Measurements from ENCODE around the gene MAIP1. TPM values are rescaled to one million over a fixed set of nuclear protein-coding genes. Genes with fewer than 3 reads are reported as not detected.

The MAIP1 gene, protein sequence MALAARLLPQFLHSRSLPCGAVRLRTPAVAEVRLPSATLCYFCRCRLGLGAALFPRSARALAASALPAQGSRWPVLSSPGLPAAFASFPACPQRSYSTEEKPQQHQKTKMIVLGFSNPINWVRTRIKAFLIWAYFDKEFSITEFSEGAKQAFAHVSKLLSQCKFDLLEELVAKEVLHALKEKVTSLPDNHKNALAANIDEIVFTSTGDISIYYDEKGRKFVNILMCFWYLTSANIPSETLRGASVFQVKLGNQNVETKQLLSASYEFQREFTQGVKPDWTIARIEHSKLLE
- total RNA-seq (2012; rRNA removed): 16.8 and 18.3 TPM in 2 replicates
- 14.2 and 15.0 TPM in 2 replicates for polyA plus RNA-seq (2012; rRNA removed)
- polyA plus RNA-seq (2012; cell fraction: cytosol; rRNA removed): 2.8 and 8.5 TPM in 2 replicates
- 5.5 TPM in 2 replicates for polyA plus RNA-seq (2012; cell fraction: nucleus; rRNA removed; ENCODE audit: low replicate concordance)
- percentile 76 among the genes with signal in this experiment for Bru-seq, nascent RNA
- percentile 57 among the genes with signal in this experiment for BruChase-seq, experiment 1, labeled RNA remaining after a 6-hour chase
- percentile 57 among the genes with signal in this experiment for BruChase-seq, experiment 2, labeled RNA remaining after a 2-hour chase
- long read RNA-seq, transcript MAIP1-202 (5 exons, 1,386 nt): major isoform, 14 of 16 reads
- long read RNA-seq, partial matches to known transcripts: 1 of 16 reads
- long read RNA-seq, other reads (novel, unspliced or antisense): 1 of 16 reads

- WGBS, 2 experiments (ENCODE audit: extremely low coverage in 2 of 2, insufficient read length in 1 of 2): 0% methylated on average over 38 of the region's 64 CpGs; no CpG with 5 or more reads in 1 of the 2 experiments
- in situ Hi-C loops (cut with MboI; ENCODE audit: low sequenced_read_pairs): no loop called here
- ChIA-PET CTCF (no interaction called here), POLR2A (ENCODE audit: unreplicated experiment) (no interaction called here)
- H3K27me3 ChIP-seq (ENCODE audit: control insufficient read depth, insufficient read depth, low read length): no peaks in the 10 kb centered on the region
- DNase-seq (peak; percentile 84), ATAC-seq (ENCODE audit: low read depth) (peak; percentile 95)
- H3K9me3 ChIP-seq (ENCODE audit: control insufficient read depth, insufficient read depth, low read length): no peaks in the 10 kb centered on the region
- peak within 1 kb of the TSS; percentile 98 for H2AFZ ChIP-seq (replicated peaks; ENCODE audit: low read length, poor library complexity)
- peak within 1 kb of the TSS; percentile 92 for H2BK5ac ChIP-seq (ENCODE audit: low read depth, low read length, poor library complexity, severe bottlenecking)
- peaks cover 5% of the 10 kb centered on the region; the same call in 1 of the 2 replicates for H3K9me1 ChIP-seq (ENCODE audit: insufficient read depth, low read length)
- TF ChIP-seq MAFK (IDR thresholded peaks at IDR 0.05; ENCODE audit: low read depth, low read length) (no peak), CTCF (conservative IDR thresholded peaks at IDR 0.05; ENCODE audit: low read depth, low read length) (0 out of 2 replicates have a peak, but pooled peaks have one; percentile 21), CHD1 (IDR thresholded peaks at IDR 0.05; ENCODE audit: low read depth, low read length) (no peak), MAZ (IDR thresholded peaks at IDR 0.05; ENCODE audit: borderline replicate concordance, low read depth, low read length) (peak; percentile 12; the same call in 1 of the 2 replicates), MXI1 (IDR thresholded peaks at IDR 0.05; ENCODE audit: borderline replicate concordance, low read depth, low read length) (peak; percentile 64; the same call in 1 of the 2 replicates), POLR2A (IDR thresholded peaks at IDR 0.05; ENCODE audit: low read depth, low read length) (peak; percentile 55), CEBPB (IDR thresholded peaks at IDR 0.05; ENCODE audit: low read depth, low read length) (no peak), FOS (IDR thresholded peaks at IDR 0.05; ENCODE audit: low read depth, low read length) (no peak)
- TF ChIP-seq, protein P1, sequence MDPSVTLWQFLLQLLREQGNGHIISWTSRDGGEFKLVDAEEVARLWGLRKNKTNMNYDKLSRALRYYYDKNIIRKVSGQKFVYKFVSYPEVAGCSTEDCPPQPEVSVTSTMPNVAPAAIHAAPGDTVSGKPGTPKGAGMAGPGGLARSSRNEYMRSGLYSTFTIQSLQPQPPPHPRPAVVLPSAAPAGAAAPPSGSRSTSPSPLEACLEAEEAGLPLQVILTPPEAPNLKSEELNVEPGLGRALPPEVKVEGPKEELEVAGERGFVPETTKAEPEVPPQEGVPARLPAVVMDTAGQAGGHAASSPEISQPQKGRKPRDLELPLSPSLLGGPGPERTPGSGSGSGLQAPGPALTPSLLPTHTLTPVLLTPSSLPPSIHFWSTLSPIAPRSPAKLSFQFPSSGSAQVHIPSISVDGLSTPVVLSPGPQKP (IDR thresholded peaks at IDR 0.05; ENCODE audit: borderline replicate concordance, low read depth, low read length): no peak
- no TSS peak for BruUV-seq (replicated peaks)
- peak within 1 kb of the TSS; percentile 97 for H4K5ac ChIP-seq (ENCODE audit: low read depth, low read length)
- H3K18ac ChIP-seq (ENCODE audit: low read depth, low read length): peak within 1 kb of the TSS; percentile 43; the same call in 1 of the 2 replicates
- no peak within 1 kb of the TSS for H2BK15ac ChIP-seq (ENCODE audit: low read depth, low read length)
- peak within 1 kb of the TSS; percentile 89 for H3K27ac ChIP-seq (ENCODE audit: insufficient read depth, low read length)
- dilution Hi-C loops (cut with HindIII; ENCODE audit: low sequenced_read_pairs, unreplicated experiment): no loop called here
- H3K4me3 ChIP-seq (ENCODE audit: insufficient read depth, low read depth, low read length): peak within 1 kb of the TSS; percentile 98
- peak within 1 kb of the TSS; percentile 98 to 100 for H4K8ac ChIP-seq (ENCODE audit: low read depth in 2 of 2, low read length in 2 of 2)
- H2BK120ac ChIP-seq (ENCODE audit: low read depth, low read length): peak within 1 kb of the TSS; percentile 84
- H3K4me1 ChIP-seq (ENCODE audit: control insufficient read depth, insufficient read depth, low read length): peaks cover 8% of the 10 kb centered on the region
- peak within 1 kb of the TSS; percentile 68 for H3K56ac ChIP-seq (ENCODE audit: extremely low read depth, insufficient read depth, low read length)
- peak within 1 kb of the TSS; percentile 68 for H3K23ac ChIP-seq (ENCODE audit: low read depth, low read length)
- H3K4ac ChIP-seq (ENCODE audit: low read depth, low read length): peak within 1 kb of the TSS; percentile 84
- peak within 1 kb of the TSS; percentile 50; the same call in 1 of the 2 replicates for H2AK5ac ChIP-seq (ENCODE audit: low read depth, low read length)
- peak within 1 kb of the TSS; percentile 98 for H3K4me2 ChIP-seq (ENCODE audit: low read depth, low read length)
- intact Hi-C loops (cut with micrococcal nuclease): no loop called here
- peak within 1 kb of the TSS; percentile 89 for H4K91ac ChIP-seq (ENCODE audit: insufficient read depth, low read depth, low read length)
- peak within 1 kb of the TSS; percentile 93 for H3K9ac ChIP-seq (ENCODE audit: low read depth, low read length)
- peak within 1 kb of the TSS; percentile 96 for H2AK9ac ChIP-seq (replicated peaks; ENCODE audit: low read depth, low read length, poor library complexity)
- H2BK20ac ChIP-seq (ENCODE audit: low read depth, low read length): 0 out of 2 replicates have a peak within 1 kb of the TSS, but pooled peaks have one; percentile 21
- 0 out of 2 replicates have a peak, but pooled peaks cover 6% of the 10 kb centered on the region for H4K20me1 ChIP-seq (ENCODE audit: insufficient read depth, low read length)
- H3K14ac ChIP-seq (replicated peaks; ENCODE audit: low read depth, low read length): peak within 1 kb of the TSS; percentile 67
- H3K79me1 ChIP-seq (ENCODE audit: low read depth in 1 of 2, low read length in 2 of 2): peaks cover 23 to 44% of the 10 kb centered on the region in 2 experiments
- H3K36me3 ChIP-seq (ENCODE audit: control insufficient read depth, insufficient read depth, low read length): peaks cover 4% of the 10 kb centered on the region
Observed at GRCh38 chr2:199955339-199956061, at the start of gene MAIP1, which contains the start of gene TYW5. TSS of gene MAIP1 (plus strand) at chr2:199955582. CDS start at chr2:199955799, 217 bp downstream. TSS of gene TYW5 (minus strand) at chr2:199955491. CDS start at chr2:199955470, 21 bp downstream.
